HG03039 (cell line): ENCODE data around the gene RGS1.

Experiments
- ATAC-seq: cut with Tn5 transposase; IDR thresholded peaks from one replicate; pipeline ENCODE4 v1.9.1; 2021; ENCODE audit warnings: mild to moderate bottlenecking, moderate library complexity; ENCODE audit not compliant: unreplicated experiment

RGS1 gene

DNA sequence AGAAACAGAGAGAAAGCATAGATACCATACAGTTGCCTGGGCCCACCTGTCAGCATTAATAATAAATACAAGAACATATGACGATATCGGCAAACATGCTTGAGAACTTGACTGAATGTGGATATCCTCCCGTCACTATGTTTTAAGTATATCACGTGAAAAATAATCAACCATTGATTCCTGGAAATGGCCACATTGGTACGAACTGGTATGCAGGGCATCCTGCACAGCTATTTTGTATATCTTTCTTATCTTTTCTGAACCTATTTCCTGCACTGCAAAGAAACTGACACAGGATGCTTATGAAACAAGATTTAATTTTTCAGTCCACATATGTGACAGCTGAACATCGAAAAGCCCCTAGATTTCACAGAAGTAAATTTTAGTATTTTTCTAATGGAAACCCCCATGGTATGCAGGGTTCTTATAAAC is 22.8 kb upstream of the RGS1 start:
- no peak for ATAC-seq

DNA sequence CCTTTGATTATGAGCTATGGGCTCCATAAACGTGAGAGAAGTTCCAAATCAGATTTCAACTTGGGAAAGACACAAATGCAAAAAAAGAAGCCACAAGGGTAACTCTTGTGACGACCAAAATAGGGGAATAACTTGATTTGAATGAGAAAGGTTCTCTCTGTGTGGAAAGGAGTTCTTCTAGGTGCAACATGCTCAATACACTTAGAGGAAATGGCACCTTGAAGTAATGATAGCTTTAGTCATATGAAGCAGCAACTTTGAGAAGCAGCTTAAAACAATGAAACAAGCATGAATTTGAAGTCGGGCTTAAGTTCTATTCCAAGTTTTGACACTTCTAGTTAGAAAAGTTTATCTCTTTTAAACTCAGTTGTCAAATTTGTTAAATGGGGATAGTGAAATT is 21.8 kb upstream of the RGS1 start:
- ATAC-seq = no peak

GRCh38 chr1:192554904-192555303 is 20.7 kb upstream of the RGS1 start:
- ATAC-seq = no peak

GRCh38 chr1:192555399-192555798 is 20.2 kb upstream of the RGS1 start:
- no peak for ATAC-seq

DNA sequence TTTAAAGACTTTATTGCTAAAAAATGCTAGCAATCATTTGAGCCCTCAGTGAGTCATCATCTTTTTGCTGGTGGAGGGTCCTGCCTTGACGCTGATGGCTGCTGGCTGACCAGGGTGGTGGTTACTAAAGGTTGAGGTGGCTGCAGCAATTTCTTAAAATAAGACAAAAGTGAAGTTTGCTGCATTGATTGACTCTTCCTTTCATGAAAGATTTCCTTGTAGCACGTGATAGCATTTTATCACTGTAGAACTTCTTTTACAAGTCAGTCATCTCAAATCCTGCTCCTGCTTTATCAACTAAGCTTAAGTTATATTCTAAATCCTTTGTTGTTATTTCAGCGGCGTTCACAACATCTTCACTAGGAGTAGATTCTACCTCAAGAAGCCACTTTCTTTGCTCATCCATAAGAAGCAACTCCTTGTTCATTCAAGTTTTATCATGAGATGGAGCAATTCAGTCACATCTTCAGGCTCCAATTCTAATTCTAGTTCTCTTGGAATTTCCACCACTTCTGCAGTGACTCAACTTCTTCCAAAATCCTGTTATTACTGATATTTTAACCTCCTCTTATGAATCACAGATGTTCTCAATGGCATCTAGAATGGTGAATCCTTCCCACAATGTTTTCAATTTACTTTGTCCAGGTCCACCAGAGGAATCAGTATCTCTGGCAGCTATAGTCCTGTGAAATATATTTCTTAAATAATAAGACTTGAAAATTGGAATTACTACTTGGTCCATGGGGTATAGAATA is 17.6 kb upstream of the RGS1 start:
- ATAC-seq = no peak

GRCh38 chr1:192559115-192560006 is 16.2 kb upstream of the RGS1 start:
- ATAC-seq = peak; percentile 56

DNA sequence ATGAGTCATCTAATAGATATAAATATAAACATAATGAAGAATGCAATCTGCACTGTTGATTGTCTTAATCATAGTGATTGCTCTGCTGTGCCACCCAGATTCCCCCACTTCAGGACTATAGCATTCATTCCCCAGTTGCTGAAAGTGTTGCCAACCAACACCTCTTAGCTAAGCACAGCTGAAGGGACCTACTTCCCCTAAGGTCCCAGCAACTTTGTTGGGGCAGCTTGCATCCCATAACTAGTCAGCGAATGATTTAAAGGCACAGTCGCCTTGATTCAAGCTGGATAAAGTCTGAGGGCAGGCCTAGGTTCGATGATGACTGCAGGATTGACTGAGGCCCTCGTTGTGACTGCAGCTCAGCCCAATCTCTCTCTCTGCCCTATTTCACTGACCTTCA is 14.3 kb upstream of the RGS1 start:
- no peak for ATAC-seq

DNA sequence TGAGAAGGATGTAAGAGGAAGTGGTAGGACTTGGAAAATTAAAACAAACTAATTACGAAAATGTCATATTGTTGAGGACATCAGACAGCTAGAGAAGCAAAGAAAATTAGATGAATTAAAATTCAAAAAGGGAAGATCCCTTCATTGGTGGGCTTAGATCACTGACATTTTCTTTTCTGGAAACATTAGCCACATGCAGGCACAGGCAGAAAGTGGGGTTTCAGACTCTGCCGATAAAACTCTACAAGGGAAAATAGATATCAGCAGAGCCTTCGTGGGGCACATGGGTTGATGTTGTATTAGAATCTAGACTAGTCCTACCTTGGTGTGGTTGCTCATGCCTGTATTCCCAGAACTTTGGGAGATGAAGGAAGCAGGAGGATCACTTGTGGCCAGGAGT is 12.4 kb upstream of the RGS1 start:
- ATAC-seq = no peak

DNA sequence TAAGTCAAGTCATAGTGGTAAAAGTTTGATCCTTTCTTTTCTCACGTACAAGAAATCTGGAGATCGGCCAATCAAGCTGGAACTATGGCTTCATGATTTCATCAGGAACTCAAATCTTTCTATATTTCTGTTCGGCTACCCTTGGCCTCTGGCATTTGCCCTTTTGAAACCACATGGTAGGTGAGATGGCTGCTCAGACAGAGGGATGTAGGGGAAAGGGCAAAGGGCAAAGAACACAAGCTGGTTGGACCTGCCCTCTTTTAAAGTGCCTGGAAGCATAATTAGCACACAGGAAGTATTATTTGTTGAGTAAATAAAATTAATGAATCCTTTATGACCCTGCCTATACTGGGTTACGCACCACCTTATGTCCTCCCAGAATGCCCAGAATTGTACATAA is 11.5 kb upstream of the RGS1 start:
- no peak for ATAC-seq

DNA sequence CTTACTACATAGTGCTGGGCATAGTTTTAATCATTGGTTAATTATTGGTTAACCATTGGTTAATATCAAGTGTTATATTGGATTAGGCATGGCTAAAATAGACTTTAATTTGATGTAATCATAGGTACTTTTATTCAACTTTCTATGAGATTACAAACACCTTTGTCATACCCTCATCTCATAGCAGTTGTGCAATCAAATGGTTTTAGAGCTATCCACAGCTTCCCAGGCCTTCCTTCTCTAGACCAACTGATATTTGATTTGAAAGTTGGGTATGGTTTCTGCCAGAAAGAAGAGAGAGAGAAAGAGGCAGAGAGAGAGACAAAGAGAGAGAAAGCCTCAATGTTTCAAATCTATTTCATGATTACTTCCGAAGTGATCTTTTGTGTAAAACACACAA is 9.6 kb upstream of the RGS1 start:
- no peak for ATAC-seq

GRCh38 chr1:192566657-192567056 is 8.9 kb upstream of the RGS1 start:
- no peak for ATAC-seq

GRCh38 chr1:192568063-192568462 is 7.5 kb upstream of the RGS1 start:
- ATAC-seq = no peak

- ATAC-seq = no peak
Observed at GRCh38 chr1:192571668-192572067, 3.9 kb upstream of the RGS1 start.

- ATAC-seq = no peak
Observed at GRCh38 chr1:192573499-192573898, 2.1 kb upstream of the RGS1 start.

DNA sequence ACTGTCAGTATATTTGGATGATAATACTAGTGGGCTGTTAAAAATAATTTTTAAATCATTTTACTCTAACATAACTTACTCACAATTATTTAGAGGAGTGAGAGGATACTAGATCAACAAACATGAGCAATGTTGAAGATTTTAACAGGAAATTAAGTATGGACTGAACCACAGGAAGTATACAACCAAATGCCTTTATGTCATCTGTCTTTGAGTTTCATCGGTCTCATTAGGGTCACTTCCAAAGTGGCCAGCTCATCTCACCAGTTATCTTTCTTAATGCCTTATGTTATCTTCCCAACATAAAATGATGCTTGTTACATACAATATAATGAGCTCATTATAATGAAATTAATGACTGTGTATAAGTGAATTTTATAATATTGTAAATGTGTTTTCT is 1.5 kb upstream of the RGS1 start:
- no peak for ATAC-seq

- no peak for ATAC-seq
Observed at GRCh38 chr1:192576190-192577144, 894 bp downstream of the RGS1 start.

GRCh38 chr1:192577145-192578140 is 1.9 kb downstream of the RGS1 start:
- no peak for ATAC-seq

- no peak for ATAC-seq
Observed at GRCh38 chr1:192578144-192578909, 2.8 kb downstream of the RGS1 start.
